Lung (tissue), 12 donors: ENCODE data around the gene METRNL. TPM values are rescaled to one million over a fixed set of nuclear protein-coding genes. Genes with fewer than 3 reads are reported as not detected.
"Not testable (repeated sequence)": the region's sequence is repeated elsewhere in the genome, so short reads cannot be mapped to it uniquely, and the experiment has no call there.

ENCODE experiments used
- ATAC-seq: fragments of 200-7000 bp; cut with Tn5 transposase; one replicate; pipeline ENCODE4 v1.9.1; 2020; ENCODE audit warnings: moderate number of reproducible peaks; ENCODE audit not compliant: insufficient read depth, low FRiP score
- DNase-seq, 3 donors: peaks; one replicate each; pipeline ENCODE4 v3.0.0-alpha.2; 2013 to 2017
- H3K27ac ChIP-seq, 2 donors: one replicate each; pipeline ENCODE4 v1.5.1; 2013; ENCODE audit warnings: mild to moderate bottlenecking in 2 of 2, moderate library complexity in 2 of 2, control low read depth in 1 of 2, inconsistent platforms in 1 of 2, low read depth in 1 of 2, low read length in 1 of 2
- H3K27me3 ChIP-seq, 3 donors: one replicate each; pipeline ENCODE4 v1.5.1; 2013; ENCODE audit warnings: low read length in 2 of 3; ENCODE audit not compliant: control insufficient read depth in 3 of 3, insufficient read depth in 3 of 3
- H3K36me3 ChIP-seq, 4 donors: one replicate each; pipeline ENCODE4 v1.5.1; 2013; ENCODE audit warnings: low read length in 4 of 4, mild to moderate bottlenecking in 1 of 4, moderate library complexity in 1 of 4; ENCODE audit not compliant: control insufficient read depth in 4 of 4, insufficient read depth in 4 of 4
- H3K4me1 ChIP-seq, 5 donors: one replicate each; pipeline ENCODE4 v1.5.1; 2013; ENCODE audit warnings: low read length in 5 of 5, mild to moderate bottlenecking in 2 of 5, moderate library complexity in 1 of 5; ENCODE audit not compliant: control insufficient read depth in 5 of 5, insufficient read depth in 5 of 5
- H3K4me3 ChIP-seq: one replicate; pipeline ENCODE4 v1.5.1; 2013; ENCODE audit warnings: mild to moderate bottlenecking, control low read depth, moderate library complexity
- H3K9ac ChIP-seq, 2 donors: one replicate each; pipeline ENCODE4 v1.5.1; 2013; ENCODE audit warnings: low read length in 2 of 2, control low read depth in 1 of 2; ENCODE audit not compliant: insufficient read depth in 1 of 2
- H3K9me3 ChIP-seq, 4 donors: one replicate each; pipeline ENCODE4 v1.5.1; 2013; ENCODE audit warnings: low read length in 3 of 4, mild to moderate bottlenecking in 1 of 4, moderate library complexity in 1 of 4; ENCODE audit not compliant: control insufficient read depth in 4 of 4, insufficient read depth in 3 of 4
- CTCF ChIP-seq: IDR thresholded peaks from 2 replicates; pipeline ENCODE4 v1.5.1; 2012; ENCODE audit warnings: mild to moderate bottlenecking; ENCODE audit errors: control extremely low read depth, extremely low read depth
- WGBS, 2 donors: extraction: QIAGEN DNeasy Blood & Tissue Kit; methylation state at CpG; one replicate each; pipeline ENCODE4 v1.1.7; 2013; 5-methylcytosine and 5-hydroxymethylcytosine counted together
- polyA plus RNA-seq, 2 donors: library from polyadenylated mRNA; stranded (reverse); fragments of 200-250 nt; gene quantifications; one replicate each; pipeline ENCODE4 v1.2.1, GENCODE V29; 2013
- total RNA-seq, 2 donors: library from RNA; depleted of rRNA in 1 of 2; stranded (reverse); fragments of >200 nt in 1 of 2; gene quantifications; one replicate each; pipeline ENCODE4 v1.2.1, GENCODE V29; 2014 to 2021
- donor health status: control.
- donor health status: control.
- donor health status: Bipolar disorder and iron deficiency.
- donor health status: healthy.
- donor health status: DM: yes; HTN: yes; CAD: no.

METRNL gene
- total and polyA plus RNA-seq, 4 donors: 48.2 to 181 (median 65.0) TPM

DNA sequence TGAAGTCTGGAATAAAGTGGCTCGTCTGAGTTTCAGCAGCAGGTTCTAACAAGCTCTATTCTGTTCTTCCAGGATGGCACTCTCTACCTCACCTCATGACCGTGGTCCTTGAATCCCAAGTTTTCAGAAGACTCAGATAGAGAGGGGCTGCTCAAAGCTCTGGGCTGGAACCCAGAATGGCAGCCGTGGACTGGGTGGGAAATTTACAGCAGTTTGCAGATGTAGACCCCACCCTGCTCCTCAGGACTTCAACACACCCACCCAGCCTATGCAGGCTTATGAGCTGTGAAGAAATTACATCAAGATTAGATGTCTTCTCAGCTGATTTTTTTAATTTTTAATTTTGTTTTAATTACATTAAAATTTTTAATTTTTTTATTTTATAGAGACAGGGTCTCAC lies 59.4 kb downstream of the METRNL start:
- no peak overlapping the region for H3K9ac ChIP-seq
- no peak overlapping the region for H3K27ac ChIP-seq
- H3K4me1 ChIP-seq: no peaks in the 10 kb centered on the region
- ATAC-seq: no peak
- no peaks in the 10 kb centered on the region for H3K36me3 ChIP-seq
- H3K27me3 ChIP-seq: no peaks in the 10 kb centered on the region
- TF ChIP-seq CTCF: no peak
- peak in 1 of 3 donors; percentile 4 for DNase-seq
- no peaks in the 10 kb centered on the region for H3K9me3 ChIP-seq
- H3K4me3 ChIP-seq: no peak overlapping the region
- 78 to 86% methylated on average over 3 of the region's 3 CpGs for whole genome bisulfite sequencing, 2 donors

GRCh38 chr17:83139541-83140248 lies 60.3 kb downstream of the METRNL start:
- not testable (repeated sequence) for H3K4me3 ChIP-seq, H3K9me3 ChIP-seq, H3K36me3 ChIP-seq, H3K27me3 ChIP-seq, H3K27ac ChIP-seq, ATAC-seq, DNase-seq, H3K4me1 ChIP-seq, H3K9ac ChIP-seq
- WGBS, 2 donors: 92 to 94% methylated on average over 21 to 28 of the region's 31 CpGs

GRCh38 chr17:83140249-83140566 lies 60.8 kb downstream of the METRNL start:
- not testable (repeated sequence) for H3K27ac ChIP-seq, H3K27me3 ChIP-seq, H3K36me3 ChIP-seq, H3K4me3 ChIP-seq, ATAC-seq, DNase-seq, H3K9me3 ChIP-seq, H3K9ac ChIP-seq
- peaks cover 0 to 11% (median 0%) of the 10 kb centered on the region in 5 donors for H3K4me1 ChIP-seq
- 96 to 98% methylated on average over 10 to 13 of the region's 13 CpGs for WGBS, 2 donors

- H3K4me1 ChIP-seq: peaks cover 0 to 12% (median 0%) of the 10 kb centered on the region in 5 donors
- 97 to 98% methylated on average over 4 of the region's 4 CpGs for WGBS, 2 donors
- H3K27me3 ChIP-seq: no peaks in the 10 kb centered on the region
- no peak overlapping the region for H3K9ac ChIP-seq
- H3K36me3 ChIP-seq: no peaks in the 10 kb centered on the region
- no peak for TF ChIP-seq CTCF
- DNase-seq: no peak
- ATAC-seq: no peak
- H3K4me3 ChIP-seq: no peak overlapping the region
- no peaks in the 10 kb centered on the region for H3K9me3 ChIP-seq
- no peak overlapping the region for H3K27ac ChIP-seq
These were observed 63.2 kb downstream of the METRNL start for GRCh38 chr17:83142619-83143018.
